T follicular helper cell (primary cell): Measurements from ENCODE around the gene NAP1L5.
A peak's percentile ranks its signal among the peaks of the same experiment; 100 is the strongest.

Experiments used
- DNase-seq: peaks from one replicate; pipeline ENCODE4 v3.0.0-alpha.2; 2020; ENCODE audit warnings: low read depth

Gene NAP1L5

DNA sequence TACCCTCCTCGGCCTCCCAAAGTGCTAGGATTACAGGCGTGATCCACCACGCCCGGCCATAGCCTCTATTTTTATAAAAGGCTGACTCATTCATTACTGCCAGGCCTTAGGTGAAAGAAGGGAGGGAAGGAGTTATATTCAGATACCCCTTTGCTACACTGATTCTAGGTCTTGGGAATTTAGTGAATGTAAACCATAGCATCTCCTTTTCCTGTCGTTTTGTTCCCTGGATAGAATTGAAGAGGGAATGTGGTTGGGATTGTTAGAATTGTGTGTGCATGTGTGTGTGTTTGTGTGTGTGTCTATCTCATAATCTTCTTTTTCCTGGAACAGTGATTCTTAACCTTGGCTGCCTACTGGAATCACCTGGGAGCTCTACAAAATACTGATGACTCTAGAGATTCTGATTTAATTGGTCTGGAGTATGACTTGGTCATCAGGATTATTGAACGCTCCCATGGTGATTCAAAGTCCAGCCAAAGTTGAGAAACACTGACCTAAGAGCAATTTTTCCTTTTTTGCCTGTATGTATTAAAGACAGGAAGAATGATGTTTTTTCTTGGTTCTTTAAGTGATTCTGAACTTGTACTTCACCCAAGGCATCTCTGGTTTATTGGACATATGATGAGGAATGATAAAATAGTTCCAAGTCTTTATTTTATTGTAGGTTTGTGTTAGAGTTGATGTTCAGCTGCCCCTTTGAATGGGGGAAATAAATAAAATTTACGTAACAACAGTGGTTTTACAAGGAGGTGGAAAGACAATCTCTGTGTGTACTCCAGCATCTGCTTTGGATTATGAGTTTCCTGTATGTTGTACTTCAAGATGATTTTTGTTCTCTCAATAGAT is 37.0 kb downstream of the NAP1L5 start:
- no peak for DNase-seq

DNA sequence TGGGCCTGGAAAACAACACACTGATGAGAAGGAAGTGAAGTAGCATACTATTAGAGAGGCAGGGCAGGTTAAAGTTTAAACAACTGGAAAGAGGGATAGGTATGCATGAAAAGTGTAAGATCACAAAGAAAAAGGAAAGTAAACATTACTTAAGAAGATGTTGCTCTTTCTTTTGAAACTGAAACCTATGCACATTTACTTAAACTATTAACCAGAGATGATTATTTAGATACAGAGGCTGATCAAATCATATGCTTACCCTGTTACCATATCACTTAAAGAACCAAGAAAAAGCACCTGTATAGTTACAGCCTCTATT is 37.8 kb downstream of the NAP1L5 start:
- DNase-seq, result no peak

DNA sequence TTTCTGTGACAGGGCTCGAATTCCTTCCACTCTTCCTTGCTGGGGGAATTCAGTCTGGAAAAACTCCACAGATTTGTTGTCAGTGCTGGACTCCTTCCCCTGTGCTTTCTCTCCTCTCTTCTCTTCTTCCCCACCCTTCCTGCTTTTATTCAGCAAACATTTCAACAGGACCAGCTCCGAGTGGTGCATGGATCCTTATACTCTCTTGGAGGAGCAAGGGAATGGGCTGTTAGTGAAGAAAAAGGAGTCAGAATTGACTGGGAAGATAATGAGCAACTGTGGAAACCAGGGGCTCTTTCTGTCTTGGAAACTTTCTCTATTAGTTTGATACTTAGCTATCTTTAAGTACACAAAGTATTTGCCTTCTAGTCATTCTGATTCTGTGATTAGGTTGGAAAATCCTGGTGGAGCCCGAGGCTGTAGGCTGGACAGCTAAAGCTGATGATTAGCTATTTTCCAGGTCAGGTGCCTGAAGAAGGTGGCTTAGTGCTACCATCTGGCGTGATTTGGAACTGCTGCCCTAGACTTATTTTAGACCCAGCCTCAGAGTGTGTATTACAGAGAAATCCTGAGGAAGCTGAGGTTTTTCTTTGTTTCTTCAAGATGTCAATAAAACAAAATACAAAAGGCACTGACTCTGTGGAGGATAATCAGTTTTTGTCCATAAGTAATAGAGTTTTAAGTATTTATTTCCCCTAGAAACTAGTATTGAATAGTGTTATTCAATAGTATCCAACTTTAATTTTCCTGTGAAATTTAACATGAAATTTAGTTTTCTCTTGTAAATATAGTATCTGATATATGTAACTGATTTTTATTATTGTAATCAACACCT is 38.4 kb downstream of the NAP1L5 start:
- peak; percentile 13 for DNase-seq

GRCh38 chr4:88655226-88655625 is 42.4 kb downstream of the NAP1L5 start:
- DNase-seq, result no peak

- DNase-seq, result no peak
Observed at GRCh38 chr4:88653371-88653946, 44.2 kb downstream of the NAP1L5 start.

DNA sequence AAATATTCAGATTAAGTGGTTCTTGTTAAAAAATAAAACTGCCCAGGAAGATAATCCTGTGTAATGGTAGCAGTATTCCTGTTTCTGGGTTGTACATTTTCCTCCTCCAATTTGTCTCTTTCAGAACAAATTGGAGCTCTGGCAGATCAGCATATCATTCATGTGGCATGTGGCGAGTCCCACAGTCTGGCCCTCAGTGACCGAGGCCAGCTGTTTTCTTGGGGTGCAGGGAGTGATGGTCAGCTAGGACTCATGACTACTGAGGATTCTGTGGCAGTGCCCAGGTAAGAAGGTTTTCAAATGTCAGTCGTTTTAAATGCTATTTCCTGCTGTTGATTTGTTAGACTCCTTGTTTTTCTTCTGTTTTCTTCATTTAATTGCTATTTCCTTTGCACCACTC is 47.9 kb downstream of the NAP1L5 start:
- no peak for DNase-seq

GRCh38 chr4:88646528-88647280 is 50.9 kb downstream of the NAP1L5 start:
- DNase-seq, result no peak

- DNase-seq, result no peak
Observed at GRCh38 chr4:88645994-88646393, 51.6 kb downstream of the NAP1L5 start.
